HG02571 (cell line): ENCODE measurements around the gene GPER1.
"Not testable (repeated sequence)": the region's sequence is repeated elsewhere in the genome, so short reads cannot be mapped to it uniquely, and the experiment has no call there.

ENCODE experiments used
- ATAC-seq: cut with Tn5 transposase; IDR thresholded peaks from one replicate; pipeline ENCODE4 v1.9.1; 2021; ENCODE audit warnings: mild to moderate bottlenecking, moderate library complexity; ENCODE audit not compliant: unreplicated experiment

The GPER1 gene

GRCh38 chr7:1101563-1102431, 13.9 kb downstream of the GPER1 start:
- ATAC-seq = no peak

GRCh38 chr7:1103009-1103788, 15.3 kb downstream of the GPER1 start:
- ATAC-seq = no peak

GRCh38 chr7:1103789-1104515, 16.0 kb downstream of the GPER1 start:
- no peak for ATAC-seq

GRCh38 chr7:1104516-1105179, 16.7 kb downstream of the GPER1 start:
- ATAC-seq = no peak

- ATAC-seq = no peak
Measured at GRCh38 chr7:1105189-1105588, 17.3 kb downstream of the GPER1 start.

GRCh38 chr7:1106063-1106792, 18.3 kb downstream of the GPER1 start:
- no peak for ATAC-seq

GRCh38 chr7:1106793-1107421, 19.0 kb downstream of the GPER1 start:
- no peak for ATAC-seq

GRCh38 chr7:1108264-1108920, 20.5 kb downstream of the GPER1 start:
- ATAC-seq = no peak

GRCh38 chr7:1109581-1110310, 21.8 kb downstream of the GPER1 start:
- ATAC-seq = no peak

- no peak for ATAC-seq
Measured at GRCh38 chr7:1110358-1110757, 22.4 kb downstream of the GPER1 start.

GRCh38 chr7:1111156-1111555, 23.2 kb downstream of the GPER1 start:
- ATAC-seq = no peak

GRCh38 chr7:1112109-1112508, 24.2 kb downstream of the GPER1 start:
- no peak for ATAC-seq

- no peak for ATAC-seq
Measured at GRCh38 chr7:1112625-1113547, 25.0 kb downstream of the GPER1 start.

- ATAC-seq = no peak
Measured at GRCh38 chr7:1113548-1113885, 25.6 kb downstream of the GPER1 start.

GRCh38 chr7:1114088-1114487, 26.2 kb downstream of the GPER1 start:
- no peak for ATAC-seq

- no peak for ATAC-seq
Measured at GRCh38 chr7:1114505-1114904, 26.6 kb downstream of the GPER1 start.

- ATAC-seq = not testable (repeated sequence)
Measured at GRCh38 chr7:1115171-1116045, 27.5 kb downstream of the GPER1 start.
